Suprapubic skin (tissue), 2 donors: Measurements from ENCODE around the gene SLC1A5.

ENCODE experiments used
- EP300 ChIP-seq: sonication (generic); formaldehyde crosslinking; IDR thresholded peaks from one replicate; pipeline ENCODE4 v1.6.1; 2017; ENCODE audit warnings: antibody characterized with exemption
- POLR2A ChIP-seq, 2 donors: fragments of 450-650 bp; IDR thresholded peaks; one replicate each; pipeline ENCODE4 v1.6.1; 2017; ENCODE audit warnings: antibody characterized with exemption in 2 of 2, mild to moderate bottlenecking in 2 of 2, moderate library complexity in 2 of 2

DNA sequence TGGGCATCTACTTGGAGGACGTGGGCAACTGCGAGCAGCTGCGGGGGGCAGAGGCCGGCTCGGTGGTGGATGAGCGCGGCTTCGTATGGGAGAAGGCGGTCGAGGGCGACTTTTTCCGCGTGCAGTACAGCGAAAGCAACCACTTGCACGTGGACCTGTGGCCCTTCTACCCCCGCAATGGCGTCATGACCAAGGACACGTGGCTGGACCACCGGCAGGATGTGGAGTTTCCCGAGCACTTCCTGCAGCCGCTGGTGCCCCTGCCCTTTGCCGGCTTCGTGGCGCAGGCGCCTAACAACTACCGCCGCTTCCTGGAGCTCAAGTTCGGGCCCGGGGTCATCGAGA lies 31.9 kb downstream of the SLC1A5 start:
- TF ChIP-seq EP300 (no peak), POLR2A (IDR thresholded peaks at IDR 0.05) (no peak)
